Panc1 (cell line): ENCODE results near the gene PRR5L. TPM values are rescaled to one million over a fixed set of nuclear protein-coding genes. Genes with fewer than 3 reads are reported as not detected.

Experiments
- ATAC-seq: fragments of 200-7000 bp; cut with Tn5 transposase; 2 replicates; pipeline ENCODE4 v1.9.1; 2020; ENCODE audit warnings: mild to moderate bottlenecking, moderate library complexity
- BruUV-seq: library from RNA; stranded (reverse); fragments of 400-500 nt; replicated peaks from 2 replicates; lab custom pipeline; 2021; lab: Mats Ljungman, UMichigan
- CTCF ChIA-PET: fragments of 300-600 bp; sonication (Branson Sonifier 250); formaldehyde crosslinking; loops from one replicate; lab custom pipeline; 2022; ENCODE audit warnings: antibody characterized with exemption; lab: Charles Lee
- POLR2A ChIA-PET: fragments of 300-600 bp; sonication (Branson Sonifier 250); formaldehyde crosslinking; loops from one replicate; lab custom pipeline; 2022; ENCODE audit warnings: antibody characterized with exemption; lab: Charles Lee
- DNase-seq: peaks from one replicate; pipeline ENCODE4 v3.0.0-alpha.2; 2010; ENCODE audit warnings: low read depth, low spot score
- H3K27ac ChIP-seq: 2 replicates; pipeline ENCODE4 v1.5.1; 2011; ENCODE audit warnings: mild to moderate bottlenecking, low read length, inconsistent platforms
- H3K27me3 ChIP-seq: fragments of 200-500 bp; sonication (Bioruptor generic); 2 replicates; pipeline ENCODE4 v1.6.0; 2014; ENCODE audit warnings: low read length, inconsistent platforms; ENCODE audit not compliant: control insufficient read depth, insufficient read depth
- H3K36me3 ChIP-seq: fragments of 200-500 bp; sonication (Bioruptor generic); 2 replicates; pipeline ENCODE4 v1.5.1; 2014; ENCODE audit warnings: inconsistent platforms, mild to moderate bottlenecking, low read length, moderate library complexity; ENCODE audit not compliant: control insufficient read depth, insufficient read depth
- H3K4me1 ChIP-seq: 2 replicates; pipeline ENCODE4 v1.5.1; 2011; ENCODE audit warnings: inconsistent platforms, mild to moderate bottlenecking, low read length, moderate library complexity; ENCODE audit not compliant: control insufficient read depth, insufficient read depth
- H3K4me3 ChIP-seq, 2 experiments: 2 replicates each; pipeline ENCODE4 v1.5.1; 2011 to 2012; ENCODE audit warnings: low read depth in 2 of 2, low read length in 2 of 2, mild to moderate bottlenecking in 2 of 2, inconsistent platforms in 1 of 2, moderate library complexity in 1 of 2
- H3K9me3 ChIP-seq: fragments of 200-500 bp; sonication (Bioruptor generic); 2 replicates; pipeline ENCODE4 v1.5.1; 2014; ENCODE audit warnings: low read depth, mild to moderate bottlenecking, inconsistent platforms, low read length, moderate library complexity; ENCODE audit not compliant: control insufficient read depth, insufficient read depth
- POLR2AphosphoS5 ChIP-seq: IDR thresholded peaks from 2 replicates; pipeline ENCODE4 v1.6.1; 2012; ENCODE audit warnings: mild to moderate bottlenecking, low read depth, low read length, moderate library complexity
- SIN3A ChIP-seq: IDR thresholded peaks from 2 replicates; pipeline ENCODE4 v1.6.1; 2012; ENCODE audit warnings: low read depth, mild to moderate bottlenecking, low read length, moderate library complexity, borderline replicate concordance; ENCODE audit not compliant: insufficient read depth
- TCF7L2 ChIP-seq: IDR thresholded peaks from 2 replicates; pipeline ENCODE4 v1.6.1; 2011; ENCODE audit warnings: mild to moderate bottlenecking, low read depth, low read length, inconsistent platforms
- in situ Hi-C: cut with HindIII; loops from 2 replicates; pipeline ENCODE4 v1.10.0; 2016; ENCODE audit warnings: low sequenced_read_pairs, low pct_unique_long_range_greater_than_20kb
- intact Hi-C: fragments of 100-400 bp; cut with micrococcal nuclease; formaldehyde crosslinking; loops from one replicate; pipeline ENCODE4 v1.10.0; 2022; ENCODE audit not compliant: unreplicated experiment
- total RNA-seq: library from RNA; stranded (reverse); gene quantifications from one replicate; pipeline ENCODE4 v1.2.1, GENCODE V29; 2021; ENCODE audit not compliant: unreplicated experiment
- TF ChIP-seq, protein P1 (sequence below): fragments of 450-650 bp; IDR thresholded peaks from 2 replicates; pipeline ENCODE4 v1.5.1; 2017; ENCODE audit warnings: mild to moderate bottlenecking
- TF ChIP-seq, protein P2 (sequence below), 2 experiments: IDR thresholded peaks; 2 replicates each; pipeline ENCODE4 v1.6.1; 2011 to 2012; ENCODE audit warnings: low read depth in 2 of 2, control low read depth in 1 of 2, low read length in 1 of 2, mild to moderate bottlenecking in 1 of 2, moderate library complexity in 1 of 2; ENCODE audit not compliant: insufficient read depth in 1 of 2

PRR5L gene
- total RNA-seq, 1 experiment from 2014 or later: 0.36 TPM

DNA sequence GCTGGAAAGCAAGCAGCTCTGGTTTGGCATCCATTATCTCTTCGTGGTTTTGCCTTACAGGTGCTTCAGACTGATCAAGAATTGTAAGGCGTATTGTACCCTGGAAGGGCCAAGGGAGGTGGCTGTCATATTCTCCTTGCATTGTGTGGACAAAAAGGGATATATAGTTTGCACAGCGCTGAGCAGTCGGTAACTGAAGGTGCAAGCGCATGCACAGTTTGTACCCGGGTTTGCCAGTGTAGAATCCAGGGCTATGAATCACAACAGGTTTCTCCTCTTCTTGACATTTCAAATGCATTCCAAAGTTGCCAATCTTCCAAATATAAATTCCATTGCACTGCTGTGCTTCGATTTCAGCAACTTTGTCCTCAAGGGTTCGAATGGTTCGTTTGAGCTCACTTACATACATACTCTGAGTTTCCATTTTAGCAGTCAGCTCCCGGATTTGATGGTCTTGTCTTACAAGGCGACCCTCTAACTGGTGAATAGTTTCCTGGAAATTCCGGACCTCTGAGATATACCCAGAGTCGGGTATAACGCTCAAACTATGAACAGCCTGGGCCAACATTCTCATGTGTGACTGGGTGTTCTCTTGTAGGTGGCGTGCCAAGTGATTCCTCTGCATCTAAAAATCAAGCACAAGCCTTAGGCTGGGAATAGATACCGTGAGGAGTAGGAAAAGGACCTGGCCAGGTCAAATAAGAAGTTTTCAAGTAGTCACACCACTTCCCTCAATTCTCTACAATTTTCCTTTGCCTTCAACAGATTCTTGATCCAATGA is 194.1 kb downstream of the PRR5L start:
- H3K9me3 ChIP-seq: no peaks in the 10 kb centered on the region
- H3K27ac ChIP-seq: no peak overlapping the region
- DNase-seq (no peak), ATAC-seq (no peak)
- in situ Hi-C loops (no loop called here), intact Hi-C loops (loop anchor here (5.0 kb wide), 1 partner anchor 198 kb away; no protein-coding TSS in a partner anchor)
- H3K4me3 ChIP-seq: no peak overlapping the region
- BruUV-seq: no TSS peak
- no peaks in the 10 kb centered on the region for H3K27me3 ChIP-seq
- TF ChIP-seq, protein P1, sequence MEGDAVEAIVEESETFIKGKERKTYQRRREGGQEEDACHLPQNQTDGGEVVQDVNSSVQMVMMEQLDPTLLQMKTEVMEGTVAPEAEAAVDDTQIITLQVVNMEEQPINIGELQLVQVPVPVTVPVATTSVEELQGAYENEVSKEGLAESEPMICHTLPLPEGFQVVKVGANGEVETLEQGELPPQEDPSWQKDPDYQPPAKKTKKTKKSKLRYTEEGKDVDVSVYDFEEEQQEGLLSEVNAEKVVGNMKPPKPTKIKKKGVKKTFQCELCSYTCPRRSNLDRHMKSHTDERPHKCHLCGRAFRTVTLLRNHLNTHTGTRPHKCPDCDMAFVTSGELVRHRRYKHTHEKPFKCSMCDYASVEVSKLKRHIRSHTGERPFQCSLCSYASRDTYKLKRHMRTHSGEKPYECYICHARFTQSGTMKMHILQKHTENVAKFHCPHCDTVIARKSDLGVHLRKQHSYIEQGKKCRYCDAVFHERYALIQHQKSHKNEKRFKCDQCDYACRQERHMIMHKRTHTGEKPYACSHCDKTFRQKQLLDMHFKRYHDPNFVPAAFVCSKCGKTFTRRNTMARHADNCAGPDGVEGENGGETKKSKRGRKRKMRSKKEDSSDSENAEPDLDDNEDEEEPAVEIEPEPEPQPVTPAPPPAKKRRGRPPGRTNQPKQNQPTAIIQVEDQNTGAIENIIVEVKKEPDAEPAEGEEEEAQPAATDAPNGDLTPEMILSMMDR: no peak
- TF ChIP-seq TCF7L2: no peak
- no peak for TF ChIP-seq SIN3A
- TF ChIP-seq POLR2AphosphoS5: no peak
- TF ChIP-seq, protein P2, sequence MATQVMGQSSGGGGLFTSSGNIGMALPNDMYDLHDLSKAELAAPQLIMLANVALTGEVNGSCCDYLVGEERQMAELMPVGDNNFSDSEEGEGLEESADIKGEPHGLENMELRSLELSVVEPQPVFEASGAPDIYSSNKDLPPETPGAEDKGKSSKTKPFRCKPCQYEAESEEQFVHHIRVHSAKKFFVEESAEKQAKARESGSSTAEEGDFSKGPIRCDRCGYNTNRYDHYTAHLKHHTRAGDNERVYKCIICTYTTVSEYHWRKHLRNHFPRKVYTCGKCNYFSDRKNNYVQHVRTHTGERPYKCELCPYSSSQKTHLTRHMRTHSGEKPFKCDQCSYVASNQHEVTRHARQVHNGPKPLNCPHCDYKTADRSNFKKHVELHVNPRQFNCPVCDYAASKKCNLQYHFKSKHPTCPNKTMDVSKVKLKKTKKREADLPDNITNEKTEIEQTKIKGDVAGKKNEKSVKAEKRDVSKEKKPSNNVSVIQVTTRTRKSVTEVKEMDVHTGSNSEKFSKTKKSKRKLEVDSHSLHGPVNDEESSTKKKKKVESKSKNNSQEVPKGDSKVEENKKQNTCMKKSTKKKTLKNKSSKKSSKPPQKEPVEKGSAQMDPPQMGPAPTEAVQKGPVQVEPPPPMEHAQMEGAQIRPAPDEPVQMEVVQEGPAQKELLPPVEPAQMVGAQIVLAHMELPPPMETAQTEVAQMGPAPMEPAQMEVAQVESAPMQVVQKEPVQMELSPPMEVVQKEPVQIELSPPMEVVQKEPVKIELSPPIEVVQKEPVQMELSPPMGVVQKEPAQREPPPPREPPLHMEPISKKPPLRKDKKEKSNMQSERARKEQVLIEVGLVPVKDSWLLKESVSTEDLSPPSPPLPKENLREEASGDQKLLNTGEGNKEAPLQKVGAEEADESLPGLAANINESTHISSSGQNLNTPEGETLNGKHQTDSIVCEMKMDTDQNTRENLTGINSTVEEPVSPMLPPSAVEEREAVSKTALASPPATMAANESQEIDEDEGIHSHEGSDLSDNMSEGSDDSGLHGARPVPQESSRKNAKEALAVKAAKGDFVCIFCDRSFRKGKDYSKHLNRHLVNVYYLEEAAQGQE (IDR thresholded peaks at IDR 0.05; ENCODE audit: insufficient read depth in 1 of 2, low read depth in 2 of 2, low read length in 1 of 2): no peak
- ChIA-PET CTCF (no interaction called here), POLR2A (no interaction called here)
- peaks cover 14% of the 10 kb centered on the region for H3K36me3 ChIP-seq
- no peaks in the 10 kb centered on the region for H3K4me1 ChIP-seq

DNA sequence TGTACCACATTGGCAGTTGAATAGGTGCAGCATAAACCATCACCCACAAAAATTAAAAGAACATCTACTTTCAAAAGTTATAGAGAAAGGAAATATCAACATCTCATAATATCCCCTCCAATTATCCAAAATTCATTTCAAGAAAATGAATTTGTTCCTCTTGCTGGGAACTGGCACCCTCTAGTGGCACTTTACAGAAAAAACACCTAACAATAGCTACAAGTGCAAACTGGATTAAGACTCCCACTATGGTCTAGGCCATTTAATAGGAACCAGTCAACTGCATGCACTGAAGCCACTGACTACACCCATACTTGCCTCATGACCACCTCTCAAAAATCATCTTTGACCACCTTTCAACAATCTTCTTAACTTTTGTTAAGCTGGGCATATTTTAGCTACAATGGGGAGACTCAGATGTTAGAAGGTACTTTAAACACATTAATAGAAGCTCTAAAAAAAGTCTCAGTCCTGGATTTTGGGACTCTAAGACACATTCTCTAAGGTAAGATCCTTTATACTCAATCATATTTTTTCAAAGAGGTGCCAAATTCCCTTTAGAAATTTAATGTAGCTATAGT is 196.7 kb downstream of the PRR5L start:
- Histone ChIP-seq H3K4me1 (no peaks in the 10 kb centered on the region), H3K4me3 (no peak overlapping the region), H3K9me3 (no peaks in the 10 kb centered on the region), H3K27me3 (no peaks in the 10 kb centered on the region), H3K27ac (no peak overlapping the region), H3K36me3 (peaks cover 28% of the 10 kb centered on the region)
- CTCF ChIA-PET: interaction anchor here (0.6 to 2.2 kb wide), 6 partner anchors 9 to 899 kb away, joined by 3 to 16 read pairs (median 4); no protein-coding TSS in a partner anchor
- DNase-seq (peak; percentile 42), ATAC-seq (peak; percentile 86)
- in situ Hi-C loops: no loop called here
- no TSS peak for BruUV-seq
- POLR2A ChIA-PET: no interaction called here
- TF ChIP-seq, protein P2 (IDR thresholded peaks at IDR 0.05; ENCODE audit: insufficient read depth in 1 of 2, low read depth in 2 of 2, low read length in 1 of 2): no peak
- TF ChIP-seq, protein P1: peak; percentile 86
- TF ChIP-seq TCF7L2 (no peak), SIN3A (no peak)
- intact Hi-C loops: loop anchor here (5.0 kb wide), 1 partner anchor 201 kb away; no protein-coding TSS in a partner anchor
